Coronary artery (tissue), 2 donors: ENCODE data around the gene USP44.

Experiments
- DNase-seq: peaks from one replicate; pipeline ENCODE4 v3.0.0-alpha.2; 2017; ENCODE audit warnings: low spot score
- H3K27ac ChIP-seq, 2 donors: fragments of 200-600 bp; sonication (generic); one replicate each; pipeline ENCODE4 v1.5.1; 2016 to 2019
- H3K4me3 ChIP-seq: fragments of 200-600 bp; sonication (generic); 2 replicates; pipeline ENCODE4 v1.5.1; 2016; ENCODE audit warnings: mild to moderate bottlenecking, moderate library complexity
- CTCF ChIP-seq: fragments of 200-600 bp; sonication (generic); IDR thresholded peaks from one replicate; pipeline ENCODE4 v1.5.1; 2019; ENCODE audit warnings: antibody characterized with exemption

USP44 gene

GRCh38 chr12:95557625-95558024, 6.3 kb upstream of the USP44 start:
- no peak for TF ChIP-seq CTCF
- no peak overlapping the region for H3K27ac ChIP-seq
- no peak overlapping the region for H3K4me3 ChIP-seq
- no peak for DNase-seq

- no peak for DNase-seq
- Histone ChIP-seq H3K27ac (no peak overlapping the region), H3K4me3 (no peak overlapping the region)
- no peak for TF ChIP-seq CTCF
These were observed 3.3 kb upstream of the USP44 start for GRCh38 chr12:95554532-95555071.

- no peak overlapping the region for H3K27ac ChIP-seq
- no peak for TF ChIP-seq CTCF
- no peak overlapping the region for H3K4me3 ChIP-seq
- no peak for DNase-seq
These were observed 2.1 kb upstream of the USP44 start for GRCh38 chr12:95553197-95553943.

- no peak for DNase-seq
- no peak for TF ChIP-seq CTCF
- H3K4me3 ChIP-seq: no peak overlapping the region
- no peak overlapping the region for H3K27ac ChIP-seq
These were observed 739 bp upstream of the USP44 start for GRCh38 chr12:95551913-95552516.

GRCh38 chr12:95549392-95550084, 1.7 kb downstream of the USP44 start:
- Histone ChIP-seq H3K4me3 (peak overlapping the region; percentile 92), H3K27ac (no peak overlapping the region)
- no peak for TF ChIP-seq CTCF

GRCh38 chr12:95548539-95549391, 2.5 kb downstream of the USP44 start:
- Histone ChIP-seq H3K4me3 (peak overlapping the region; percentile 92), H3K27ac (peak overlapping the region; percentile 38 to 78)
- DNase-seq: peak; percentile 77
- no peak for TF ChIP-seq CTCF

More at GRCh38 chr12:95549392-95550084, 1.7 kb downstream of the USP44 start:
- no peak for DNase-seq
